Measurements from ENCODE around the gene XXYLT1. TPM values are rescaled to one million over a fixed set of nuclear protein-coding genes. Genes with fewer than 3 reads are reported as not detected.
"Not testable (repeated sequence)": the region's sequence is repeated elsewhere in the genome, so short reads cannot be mapped to it uniquely, and the experiment has no call there.

XXYLT1 gene
- total and polyA plus RNA-seq, 9 donors: 17.2 to 30.7 (median 23.9) TPM

GRCh38 chr3:195228886-195229285 lies 42.1 kb downstream of the XXYLT1 start:
- 100% methylated on average over 2 of the region's 5 CpGs for WGBS (ENCODE audit: insufficient coverage)
- H3K27me3 ChIP-seq (ENCODE audit: control insufficient read depth, insufficient read depth, low read length); H3K9me3 ChIP-seq (replicated peaks; ENCODE audit: control insufficient read depth, low read depth, low read length); H3K4me1 ChIP-seq (ENCODE audit: control insufficient read depth, insufficient read depth, low read length); H3K4me3 ChIP-seq (ENCODE audit: low read length); H3K27ac ChIP-seq (ENCODE audit: low read length); DNase-seq: not testable (repeated sequence)
- H3K36me3 ChIP-seq (ENCODE audit: control insufficient read depth, insufficient read depth, low read length): peaks cover 22% of the 10 kb centered on the region

GRCh38 chr3:195227871-195228270 lies 43.1 kb downstream of the XXYLT1 start:
- no peak overlapping the region for H3K27ac ChIP-seq (ENCODE audit: low read length)
- peaks cover 7% of the 10 kb centered on the region for H3K4me1 ChIP-seq (ENCODE audit: control insufficient read depth, insufficient read depth, low read length)
- no peak for DNase-seq
- no peaks in the 10 kb centered on the region for H3K9me3 ChIP-seq (replicated peaks; ENCODE audit: control insufficient read depth, low read depth, low read length)
- H3K4me3 ChIP-seq (ENCODE audit: low read length): no peak overlapping the region
- 97% methylated on average over 6 of the region's 6 CpGs for WGBS (ENCODE audit: insufficient coverage)
- no peaks in the 10 kb centered on the region for H3K27me3 ChIP-seq (ENCODE audit: control insufficient read depth, insufficient read depth, low read length)
- H3K36me3 ChIP-seq (ENCODE audit: control insufficient read depth, insufficient read depth, low read length): peaks cover 22% of the 10 kb centered on the region

GRCh38 chr3:195226900-195227447 lies 44.0 kb downstream of the XXYLT1 start:
- no peak for DNase-seq
- 52% methylated on average over 7 of the region's 9 CpGs for WGBS (ENCODE audit: insufficient coverage)
- Histone ChIP-seq H3K27ac (ENCODE audit: low read length) (no peak overlapping the region), H3K27me3 (ENCODE audit: control insufficient read depth, insufficient read depth, low read length) (no peaks in the 10 kb centered on the region), H3K9me3 (replicated peaks; ENCODE audit: control insufficient read depth, low read depth, low read length) (no peaks in the 10 kb centered on the region), H3K4me3 (ENCODE audit: low read length) (no peak overlapping the region), H3K36me3 (ENCODE audit: control insufficient read depth, insufficient read depth, low read length) (peaks cover 22% of the 10 kb centered on the region), H3K4me1 (ENCODE audit: control insufficient read depth, insufficient read depth, low read length) (peaks cover 7% of the 10 kb centered on the region)

GRCh38 chr3:195226445-195226844 lies 44.5 kb downstream of the XXYLT1 start:
- DNase-seq: no peak
- Histone ChIP-seq H3K36me3 (ENCODE audit: control insufficient read depth, insufficient read depth, low read length) (peaks cover 22% of the 10 kb centered on the region), H3K27ac (ENCODE audit: low read length) (no peak overlapping the region), H3K9me3 (replicated peaks; ENCODE audit: control insufficient read depth, low read depth, low read length) (no peaks in the 10 kb centered on the region), H3K4me1 (ENCODE audit: control insufficient read depth, insufficient read depth, low read length) (peaks cover 8% of the 10 kb centered on the region), H3K4me3 (ENCODE audit: low read length) (no peak overlapping the region), H3K27me3 (ENCODE audit: control insufficient read depth, insufficient read depth, low read length) (no peaks in the 10 kb centered on the region)
- 94% methylated on average over 6 of the region's 7 CpGs for WGBS (ENCODE audit: insufficient coverage)

DNA sequence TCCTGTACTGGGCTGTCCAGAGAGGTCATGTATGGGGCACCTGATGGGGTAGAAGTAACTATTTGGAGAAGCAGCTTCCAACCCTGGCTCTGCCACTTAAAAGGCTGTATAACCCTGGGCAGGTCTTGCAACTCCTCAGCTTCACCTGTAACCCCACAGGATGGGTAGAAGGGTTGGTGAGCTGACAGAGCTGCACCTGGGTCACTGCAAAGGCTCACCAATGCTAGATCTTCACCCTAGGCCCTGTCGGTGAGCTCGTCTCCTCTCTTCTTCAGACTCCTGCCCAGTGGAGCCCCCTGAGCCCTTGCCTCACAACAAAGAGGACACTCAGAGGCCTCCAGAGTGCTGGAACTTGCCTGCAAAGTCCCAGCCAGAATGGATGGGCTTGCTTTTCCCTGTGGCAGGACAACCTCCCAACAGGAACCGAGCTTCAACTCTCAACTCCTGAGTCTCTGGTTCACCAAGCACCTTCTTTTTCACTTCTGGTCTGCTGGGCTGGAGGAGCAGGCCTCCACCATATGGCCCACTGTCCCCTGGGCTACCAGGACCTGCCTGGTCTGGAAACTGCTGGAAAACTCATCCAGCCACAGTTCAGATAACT lies 45.9 kb downstream of the XXYLT1 start:
- 96% methylated on average over 3 of the region's 3 CpGs for WGBS (ENCODE audit: insufficient coverage)
- H3K4me1 ChIP-seq (ENCODE audit: control insufficient read depth, insufficient read depth, low read length): peaks cover 11% of the 10 kb centered on the region
- H3K4me3 ChIP-seq (ENCODE audit: low read length): no peak overlapping the region
- peaks cover 22% of the 10 kb centered on the region for H3K36me3 ChIP-seq (ENCODE audit: control insufficient read depth, insufficient read depth, low read length)
- no peaks in the 10 kb centered on the region for H3K9me3 ChIP-seq (replicated peaks; ENCODE audit: control insufficient read depth, low read depth, low read length)
- no peaks in the 10 kb centered on the region for H3K27me3 ChIP-seq (ENCODE audit: control insufficient read depth, insufficient read depth, low read length)
- no peak overlapping the region for H3K27ac ChIP-seq (ENCODE audit: low read length)
- DNase-seq: no peak

DNA sequence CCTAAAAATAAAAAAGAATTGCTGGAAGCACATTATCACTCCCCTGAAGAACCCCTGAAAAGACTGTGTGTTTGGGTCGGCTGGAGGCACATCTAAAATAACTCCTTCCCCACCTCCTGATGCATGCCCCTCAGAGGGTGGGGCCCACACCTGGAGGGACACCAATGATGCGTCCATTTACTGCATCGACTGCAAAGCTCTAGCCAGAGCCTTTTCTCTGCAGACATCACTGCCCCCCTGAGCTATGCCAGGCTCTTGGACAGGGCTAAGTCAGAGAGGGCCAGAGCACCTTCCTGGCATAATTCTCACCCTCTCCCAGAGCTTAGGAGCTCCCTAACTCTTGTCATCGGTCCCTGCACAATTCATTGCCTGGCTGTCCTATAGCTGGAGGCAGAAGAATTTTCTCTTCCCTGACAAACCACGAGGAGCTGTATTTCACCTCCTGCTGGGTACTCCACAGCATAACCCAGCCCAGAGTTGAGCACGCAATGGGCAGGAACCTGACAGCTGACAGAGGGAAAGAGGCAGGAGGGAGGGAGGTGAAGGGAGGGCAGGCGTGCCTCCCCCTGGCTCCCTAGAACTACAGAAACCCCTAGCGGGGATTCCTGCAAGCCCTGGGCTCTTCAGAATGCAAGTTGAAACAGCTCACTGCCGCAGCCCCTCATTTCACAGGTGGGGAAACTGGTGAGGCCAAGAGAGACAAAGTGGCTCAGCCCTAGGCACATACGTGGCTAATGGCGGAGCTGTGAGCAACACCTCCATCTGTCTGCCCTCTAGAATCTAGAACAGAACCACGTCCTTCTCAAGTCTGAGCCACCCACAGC lies 46.6 kb downstream of the XXYLT1 start:
- DNase-seq: no peak
- Histone ChIP-seq H3K27me3 (ENCODE audit: control insufficient read depth, insufficient read depth, low read length) (no peaks in the 10 kb centered on the region), H3K9me3 (replicated peaks; ENCODE audit: control insufficient read depth, low read depth, low read length) (no peaks in the 10 kb centered on the region), H3K27ac (ENCODE audit: low read length) (no peak overlapping the region), H3K36me3 (ENCODE audit: control insufficient read depth, insufficient read depth, low read length) (peaks cover 22% of the 10 kb centered on the region), H3K4me3 (ENCODE audit: low read length) (no peak overlapping the region), H3K4me1 (ENCODE audit: control insufficient read depth, insufficient read depth, low read length) (peaks cover 13% of the 10 kb centered on the region)
- 90% methylated on average over 4 of the region's 12 CpGs for WGBS (ENCODE audit: insufficient coverage)

- H3K36me3 ChIP-seq (ENCODE audit: control insufficient read depth, insufficient read depth, low read length): peaks cover 22% of the 10 kb centered on the region
- WGBS (ENCODE audit: insufficient coverage): 91% methylated on average over 8 of the region's 15 CpGs
- peaks cover 14% of the 10 kb centered on the region for H3K4me1 ChIP-seq (ENCODE audit: control insufficient read depth, insufficient read depth, low read length)
- H3K9me3 ChIP-seq (replicated peaks; ENCODE audit: control insufficient read depth, low read depth, low read length): no peaks in the 10 kb centered on the region
- H3K4me3 ChIP-seq (ENCODE audit: low read length): no peak overlapping the region
- DNase-seq: no peak
- H3K27ac ChIP-seq (ENCODE audit: low read length): no peak overlapping the region
- no peaks in the 10 kb centered on the region for H3K27me3 ChIP-seq (ENCODE audit: control insufficient read depth, insufficient read depth, low read length)
These were observed 48.9 kb downstream of the XXYLT1 start for GRCh38 chr3:195221876-195222617.

DNA sequence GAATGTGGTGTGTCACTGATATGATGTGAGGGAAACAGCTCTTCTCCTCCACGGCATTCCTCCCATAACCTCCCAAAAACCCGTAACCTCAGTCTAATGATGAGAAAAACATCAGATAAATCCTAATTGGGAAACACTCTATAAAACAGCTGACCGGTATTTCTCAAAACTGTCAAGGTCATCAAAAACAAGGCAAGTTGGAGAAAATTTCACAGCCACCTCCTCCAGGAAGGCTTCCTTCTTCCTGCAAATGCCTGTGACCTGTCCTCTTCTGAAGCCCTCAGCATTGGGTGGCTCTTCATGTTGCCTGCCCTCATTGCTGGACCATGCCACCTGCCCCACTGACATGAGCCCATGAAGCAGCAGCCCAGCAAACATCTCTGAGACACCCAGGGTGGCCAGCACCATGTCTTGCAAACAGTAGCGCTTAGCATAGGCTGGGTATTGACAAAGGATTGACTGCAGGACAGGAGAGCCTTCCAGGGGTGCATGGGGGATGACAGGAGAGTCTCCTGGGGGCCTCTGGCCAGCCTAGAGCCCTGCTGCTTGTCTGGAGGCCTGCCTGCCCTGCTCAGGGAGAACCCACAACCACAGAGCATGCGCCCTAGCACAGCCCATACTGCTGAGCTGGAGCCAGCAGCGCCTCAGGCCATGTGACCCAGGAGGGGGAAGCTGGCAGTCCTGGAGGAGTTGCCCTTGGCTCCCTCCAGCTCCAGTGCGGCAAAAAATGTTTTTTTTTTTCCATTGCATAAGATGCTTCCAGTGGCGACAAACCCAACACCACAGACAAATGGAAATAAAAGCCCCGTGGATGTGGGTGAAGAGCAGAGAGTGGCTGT lies 49.7 kb downstream of the XXYLT1 start:
- Histone ChIP-seq H3K9me3 (replicated peaks; ENCODE audit: control insufficient read depth, low read depth, low read length) (no peaks in the 10 kb centered on the region), H3K4me1 (ENCODE audit: control insufficient read depth, insufficient read depth, low read length) (peaks cover 11% of the 10 kb centered on the region), H3K27ac (ENCODE audit: low read length) (no peak overlapping the region), H3K36me3 (ENCODE audit: control insufficient read depth, insufficient read depth, low read length) (peaks cover 16% of the 10 kb centered on the region), H3K4me3 (ENCODE audit: low read length) (no peak overlapping the region), H3K27me3 (ENCODE audit: control insufficient read depth, insufficient read depth, low read length) (no peaks in the 10 kb centered on the region)
- peak; percentile 53 for DNase-seq
- 80% methylated on average over 2 of the region's 9 CpGs for WGBS (ENCODE audit: insufficient coverage)

DNA sequence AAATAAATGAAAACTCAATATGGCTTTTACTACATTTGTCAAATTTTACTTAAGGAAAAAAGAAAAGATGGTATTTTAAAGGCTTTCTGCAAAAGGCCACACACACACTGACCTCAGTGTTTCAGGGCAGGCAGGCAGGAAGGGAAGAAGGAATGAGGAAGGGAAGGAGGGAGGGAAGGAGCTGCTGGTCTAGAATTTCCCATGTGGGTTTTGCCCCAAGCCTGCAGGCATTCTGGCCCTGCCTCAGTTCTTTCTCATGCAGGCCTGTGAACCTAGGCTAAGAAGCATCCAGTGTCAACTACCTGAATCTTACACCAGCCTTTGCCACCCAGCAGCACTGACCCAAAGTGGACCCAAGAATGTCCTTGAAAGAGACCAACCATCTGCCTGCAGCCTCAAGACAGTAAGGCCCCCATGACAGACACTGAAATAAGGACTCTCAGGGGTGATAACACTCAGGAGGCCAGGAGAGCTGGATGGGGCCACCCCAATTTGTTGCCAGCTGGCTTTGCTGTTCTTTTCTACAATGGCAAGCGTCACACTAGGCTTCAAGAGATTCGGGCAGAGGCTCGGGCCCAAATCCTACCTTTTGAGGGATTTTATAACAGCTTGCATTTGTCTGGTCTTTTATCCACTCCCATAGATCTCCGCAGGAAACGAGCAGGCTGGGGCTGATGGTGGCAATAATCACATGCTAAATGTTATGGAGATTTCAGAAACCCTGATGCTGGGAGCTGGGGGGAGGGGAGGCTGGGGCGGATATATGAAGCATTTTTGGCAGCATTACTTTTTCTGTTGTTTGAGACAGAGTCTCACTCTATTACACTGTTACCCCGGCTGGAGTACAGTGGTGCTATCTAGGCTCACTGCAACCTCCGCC lies 51.4 kb downstream of the XXYLT1 start:
- Histone ChIP-seq H3K27me3 (ENCODE audit: control insufficient read depth, insufficient read depth, low read length) (no peaks in the 10 kb centered on the region), H3K4me1 (ENCODE audit: control insufficient read depth, insufficient read depth, low read length) (peaks cover 11% of the 10 kb centered on the region), H3K27ac (ENCODE audit: low read length) (no peak overlapping the region), H3K4me3 (ENCODE audit: low read length) (no peak overlapping the region), H3K36me3 (ENCODE audit: control insufficient read depth, insufficient read depth, low read length) (peaks cover 2% of the 10 kb centered on the region), H3K9me3 (replicated peaks; ENCODE audit: control insufficient read depth, low read depth, low read length) (no peaks in the 10 kb centered on the region)
- DNase-seq: no peak
- WGBS (ENCODE audit: insufficient coverage): 14% methylated on average over 1 of the region's 8 CpGs

Data from muscle of leg (tissue), 11 donors.